ENCODE measurements around the gene SET. TPM values are rescaled to one million over a fixed set of nuclear protein-coding genes. Genes with fewer than 3 reads are reported as not detected.

SET gene
- polyA plus RNA-seq, 1 experiment = 51.6 TPM

DNA sequence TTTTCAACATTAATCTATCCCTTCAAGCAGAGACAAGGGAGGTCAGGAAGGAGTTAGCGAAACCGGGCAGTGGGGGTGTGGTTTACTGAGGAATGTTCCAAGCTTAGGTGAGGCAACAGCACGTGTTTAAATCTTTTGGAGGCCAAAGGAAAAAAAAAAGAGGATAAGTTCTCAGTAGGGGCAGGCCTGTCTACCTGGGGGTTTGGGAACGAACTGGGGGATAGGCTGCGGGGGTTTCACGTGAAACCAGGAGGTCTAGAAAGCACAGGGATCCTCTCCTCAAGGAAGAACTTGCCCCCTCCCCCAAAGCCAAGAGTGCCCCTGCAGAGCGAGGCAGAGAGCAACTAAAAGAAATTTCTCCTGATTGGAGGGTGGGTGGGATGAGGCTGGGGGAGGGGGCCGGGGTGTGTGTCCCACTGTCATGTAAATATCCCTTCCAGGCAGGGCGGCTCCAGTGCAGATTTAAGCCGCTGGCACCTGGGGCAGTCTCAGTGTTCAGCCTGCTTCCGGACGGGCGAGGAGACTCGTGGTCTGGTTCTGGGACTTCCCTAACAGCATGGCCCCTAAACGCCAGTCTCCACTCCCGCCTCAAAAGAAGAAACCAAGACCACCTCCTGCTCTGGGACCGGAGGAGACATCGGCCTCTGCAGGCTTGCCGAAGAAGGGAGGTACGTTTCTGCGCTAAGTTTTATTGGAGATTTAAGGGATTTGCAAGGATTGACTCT, 5.5 kb upstream of the SET start:
- Histone ChIP-seq H3K27me3 (ENCODE audit: control insufficient read depth, insufficient read depth, low read length) (no peaks in the 10 kb centered on the region), H3K36me3 (ENCODE audit: control insufficient read depth, insufficient read depth, low read length) (no peaks in the 10 kb centered on the region), H3K4me3 (ENCODE audit: low read depth, low read length) (peak overlapping the region; percentile 59)
- ChIA-PET POLR2A (no interaction called here), CTCF (interaction anchor here (0.6 to 1.2 kb wide), 2 partner anchors 14 to 24 kb away, joined by 3 to 4 read pairs; no protein-coding TSS in a partner anchor)
- TF ChIP-seq, protein P1, sequence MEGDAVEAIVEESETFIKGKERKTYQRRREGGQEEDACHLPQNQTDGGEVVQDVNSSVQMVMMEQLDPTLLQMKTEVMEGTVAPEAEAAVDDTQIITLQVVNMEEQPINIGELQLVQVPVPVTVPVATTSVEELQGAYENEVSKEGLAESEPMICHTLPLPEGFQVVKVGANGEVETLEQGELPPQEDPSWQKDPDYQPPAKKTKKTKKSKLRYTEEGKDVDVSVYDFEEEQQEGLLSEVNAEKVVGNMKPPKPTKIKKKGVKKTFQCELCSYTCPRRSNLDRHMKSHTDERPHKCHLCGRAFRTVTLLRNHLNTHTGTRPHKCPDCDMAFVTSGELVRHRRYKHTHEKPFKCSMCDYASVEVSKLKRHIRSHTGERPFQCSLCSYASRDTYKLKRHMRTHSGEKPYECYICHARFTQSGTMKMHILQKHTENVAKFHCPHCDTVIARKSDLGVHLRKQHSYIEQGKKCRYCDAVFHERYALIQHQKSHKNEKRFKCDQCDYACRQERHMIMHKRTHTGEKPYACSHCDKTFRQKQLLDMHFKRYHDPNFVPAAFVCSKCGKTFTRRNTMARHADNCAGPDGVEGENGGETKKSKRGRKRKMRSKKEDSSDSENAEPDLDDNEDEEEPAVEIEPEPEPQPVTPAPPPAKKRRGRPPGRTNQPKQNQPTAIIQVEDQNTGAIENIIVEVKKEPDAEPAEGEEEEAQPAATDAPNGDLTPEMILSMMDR (IDR thresholded peaks at IDR 0.05; ENCODE audit: insufficient read depth, low read depth, low read length) = no peak
- no peak for DNase-seq (ENCODE audit: low read depth)

DNA sequence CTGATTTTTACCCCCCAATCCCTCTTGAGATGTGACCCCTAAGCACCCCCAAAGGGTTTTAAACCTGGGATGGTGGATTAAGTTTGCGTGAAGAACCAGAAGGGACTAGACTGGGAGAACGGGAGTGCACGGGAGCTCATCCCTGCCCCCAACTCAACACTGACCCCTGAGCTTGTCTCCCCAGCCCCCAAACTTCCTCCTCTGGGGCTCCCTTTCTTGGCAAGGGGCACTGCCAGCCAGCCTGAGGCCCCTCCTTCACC, 5.0 kb upstream of the SET start:
- H3K36me3 ChIP-seq (ENCODE audit: control insufficient read depth, insufficient read depth, low read length) = no peaks in the 10 kb centered on the region
- CTCF ChIA-PET = interaction anchor here (0.6 to 1.4 kb wide), 3 partner anchors 13 to 48 kb away, joined by 3 to 4 read pairs (median 3); no protein-coding TSS in a partner anchor
- H3K27me3 ChIP-seq (ENCODE audit: control insufficient read depth, insufficient read depth, low read length) = no peaks in the 10 kb centered on the region
- TF ChIP-seq, protein P1 (IDR thresholded peaks at IDR 0.05; ENCODE audit: insufficient read depth, low read depth, low read length) = no peak
- POLR2A ChIA-PET = no interaction called here
- no peak for DNase-seq (ENCODE audit: low read depth)
- H3K4me3 ChIP-seq (ENCODE audit: low read depth, low read length) = peak overlapping the region; percentile 59

DNA sequence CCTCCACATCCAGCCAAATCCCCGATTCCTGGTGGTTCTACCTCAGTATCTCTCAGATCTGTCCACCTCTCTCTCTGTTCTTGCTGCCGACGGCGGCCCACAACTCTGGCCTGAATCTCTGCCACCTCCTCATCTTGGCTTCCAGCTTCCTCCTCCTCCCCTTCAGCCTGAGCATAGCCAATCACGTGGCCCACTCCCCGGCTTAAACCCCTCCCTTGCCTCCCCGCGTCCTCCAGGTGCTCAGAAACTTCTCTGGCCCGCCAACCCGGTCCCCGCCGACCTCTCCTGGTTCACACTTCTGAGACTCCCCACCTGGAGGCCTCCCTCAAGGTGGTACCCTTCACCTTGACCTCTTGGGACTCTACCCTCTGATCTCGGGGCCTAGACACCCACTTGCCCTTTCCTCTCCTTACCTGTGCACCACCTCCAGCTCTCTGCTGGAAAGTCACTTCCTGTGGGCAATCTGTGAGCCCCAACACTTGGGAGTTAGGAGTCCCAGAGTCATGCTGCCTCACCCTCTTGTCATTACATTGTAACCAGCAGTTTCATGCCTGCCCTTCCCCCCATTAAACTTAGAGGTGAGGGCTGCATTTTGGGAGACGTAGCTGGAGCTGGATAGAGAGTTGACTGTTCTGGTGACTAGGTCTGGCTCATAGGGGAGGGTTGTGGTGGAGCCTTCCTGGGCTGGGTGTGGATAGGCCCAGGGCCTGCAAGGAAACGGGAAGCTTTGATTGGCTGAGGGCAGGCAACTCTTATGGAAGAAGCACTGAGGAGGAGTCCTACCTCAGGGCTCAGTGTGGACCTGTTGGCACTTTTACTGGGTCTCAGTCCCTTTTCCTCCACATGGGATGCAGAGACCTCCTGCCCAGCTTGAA, 4.5 kb upstream of the SET start:
- POLR2A ChIA-PET = no interaction called here
- DNase-seq (ENCODE audit: low read depth) = no peak

DNA sequence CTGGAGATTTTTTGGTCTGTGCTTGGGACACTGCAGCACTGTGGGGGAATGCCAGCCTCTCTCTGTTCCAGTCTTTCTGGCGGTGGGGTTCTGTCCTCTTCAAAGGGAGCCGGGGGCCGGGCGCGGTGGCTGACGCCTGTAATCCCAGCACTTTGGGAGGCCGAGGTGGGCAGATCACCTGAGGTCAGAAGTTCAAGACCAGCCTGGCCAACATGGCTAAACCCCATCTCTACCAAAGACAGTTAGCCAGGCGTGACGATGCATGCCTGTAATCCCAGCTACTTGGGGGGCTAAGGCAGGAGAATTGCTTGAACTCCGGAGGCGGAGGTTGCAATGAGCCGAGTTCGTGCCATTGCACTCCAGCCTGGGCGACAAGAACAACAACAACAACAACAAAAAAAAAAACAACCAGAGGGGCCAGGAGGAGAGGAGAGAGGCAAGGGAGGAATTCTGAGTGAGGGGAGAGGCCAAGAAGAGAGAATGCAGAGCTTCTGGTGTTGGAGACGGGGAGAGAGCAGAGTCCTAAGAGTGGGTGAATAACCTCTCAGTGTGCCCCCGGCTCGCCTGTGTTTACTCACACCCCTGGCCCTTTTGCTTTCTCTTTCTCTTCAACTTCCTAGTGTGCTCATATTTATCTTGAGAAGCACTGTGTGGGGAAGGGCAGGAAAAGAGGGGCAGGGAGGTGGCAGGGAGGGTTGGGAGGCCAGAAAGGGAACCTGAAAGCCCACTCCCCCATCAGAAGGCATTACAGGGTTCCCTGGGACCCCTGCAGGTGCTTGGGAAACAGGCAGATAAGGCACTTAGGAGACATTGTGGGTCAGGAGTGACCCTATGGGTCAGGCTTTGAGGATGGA, 3.2 kb upstream of the SET start:
- ChIA-PET CTCF (interaction anchor here (1.4 to 1.6 kb wide), 3 partner anchors 10 to 50 kb away, joined by 3 to 4 read pairs (median 3); no protein-coding TSS in a partner anchor), POLR2A (no interaction called here)
- Histone ChIP-seq H3K36me3 (ENCODE audit: control insufficient read depth, insufficient read depth, low read length) (no peaks in the 10 kb centered on the region), H3K4me3 (ENCODE audit: low read depth, low read length) (no peak overlapping the region), H3K27me3 (ENCODE audit: control insufficient read depth, insufficient read depth, low read length) (no peaks in the 10 kb centered on the region)
- TF ChIP-seq, protein P1 (IDR thresholded peaks at IDR 0.05; ENCODE audit: insufficient read depth, low read depth, low read length) = no peak
- no peak for DNase-seq (ENCODE audit: low read depth)

More for the DNA sequence above, 4.5 kb upstream of the SET start:
- Histone ChIP-seq H3K4me3 (ENCODE audit: low read depth, low read length) (peak overlapping the region; percentile 59), H3K36me3 (ENCODE audit: control insufficient read depth, insufficient read depth, low read length) (no peaks in the 10 kb centered on the region), H3K27me3 (ENCODE audit: control insufficient read depth, insufficient read depth, low read length) (no peaks in the 10 kb centered on the region)
- CTCF ChIA-PET = interaction anchor here (1.2 to 1.6 kb wide), 3 partner anchors 9 to 49 kb away, joined by 3 to 4 read pairs (median 4); no protein-coding TSS in a partner anchor
- TF ChIP-seq, protein P1 (IDR thresholded peaks at IDR 0.05; ENCODE audit: insufficient read depth, low read depth, low read length) = no peak

Data from BJ (cell line).